Ectodermal cell (in vitro differentiated cells): ENCODE data around the gene SGF29.
"Not testable (repeated sequence)": the region's sequence is repeated elsewhere in the genome, so short reads cannot be mapped to it uniquely, and the experiment has no call there.

Source experiments
- H3K27ac ChIP-seq: 2 replicates; pipeline ENCODE4 v1.7.0; 2013; ENCODE audit warnings: mild to moderate bottlenecking, low read depth, low read length; ENCODE audit not compliant: insufficient read depth, poor library complexity, severe bottlenecking
- H3K27me3 ChIP-seq: 2 replicates; pipeline ENCODE4 v1.7.0; 2013; ENCODE audit warnings: mild to moderate bottlenecking, low read length; ENCODE audit not compliant: insufficient read depth, control insufficient read depth, poor library complexity, severe bottlenecking
- H3K36me3 ChIP-seq: one replicate; pipeline ENCODE4 v1.7.0; 2013; ENCODE audit warnings: low read length; ENCODE audit not compliant: control insufficient read depth, insufficient read depth
- H3K4me1 ChIP-seq: one replicate; pipeline ENCODE4 v1.7.0; 2013; ENCODE audit warnings: low read length; ENCODE audit not compliant: control insufficient read depth, insufficient read depth
- H3K4me3 ChIP-seq: 2 replicates; pipeline ENCODE4 v1.7.0; 2013; ENCODE audit warnings: low read depth, low read length, control low read depth; ENCODE audit not compliant: insufficient read depth
- H3K9me3 ChIP-seq: 2 replicates; pipeline ENCODE4 v1.7.0; 2013; ENCODE audit warnings: mild to moderate bottlenecking, low read length, moderate library complexity; ENCODE audit not compliant: control insufficient read depth
- WGBS, 2 experiments: methylation state at CpG; one replicate each; pipeline ENCODE4 v1.1.7; 2013; ENCODE audit warnings: missing lambda C conversion rate in 2 of 2; 5-methylcytosine and 5-hydroxymethylcytosine counted together

The SGF29 gene

DNA sequence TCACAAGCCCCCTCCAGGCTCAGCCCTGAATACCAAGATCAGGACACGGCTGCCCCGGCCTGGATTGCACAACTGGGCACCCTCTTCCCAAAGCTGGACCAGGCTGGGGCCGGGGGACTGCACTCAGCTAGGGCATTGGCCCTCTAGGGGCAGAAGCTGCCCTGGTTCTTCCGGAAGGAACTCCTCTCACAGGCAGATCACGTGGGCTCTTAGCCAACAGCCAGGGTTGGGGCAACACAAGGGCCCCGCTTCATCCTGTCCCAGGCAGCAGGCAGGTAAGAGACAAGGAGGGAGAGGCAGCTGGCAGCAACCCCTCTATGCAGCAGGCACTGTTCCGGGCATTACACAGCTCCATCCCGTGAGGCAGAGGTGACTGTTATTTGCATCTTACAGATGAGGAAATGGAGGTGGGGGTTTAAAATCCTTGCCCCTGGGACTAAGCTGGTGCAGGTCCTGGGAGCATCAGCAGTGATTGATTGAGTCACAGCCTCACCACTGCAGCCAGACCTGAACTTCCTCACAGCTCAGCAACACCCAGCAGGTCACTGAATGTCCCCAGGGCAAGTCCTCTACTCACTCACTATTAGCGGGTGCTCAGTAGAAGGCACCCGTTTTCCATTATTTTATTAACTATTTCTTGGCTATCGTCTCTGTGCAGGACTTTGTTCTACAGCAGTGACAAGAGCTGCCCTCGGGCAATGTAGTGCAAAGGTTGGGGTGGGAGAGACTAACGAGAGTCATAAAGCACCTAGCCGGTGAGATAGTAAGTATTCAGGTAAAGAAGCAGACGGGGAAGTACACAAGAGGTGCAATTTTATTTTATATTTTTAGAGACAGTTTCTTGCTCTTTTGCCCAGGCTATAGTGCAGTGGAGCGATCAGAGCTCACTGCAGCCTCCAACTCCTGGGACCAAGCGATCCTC lies 58.9 kb downstream of the SGF29 start:
- not testable (repeated sequence) for H3K4me3 ChIP-seq, H3K9me3 ChIP-seq, H3K27me3 ChIP-seq, H3K4me1 ChIP-seq, H3K27ac ChIP-seq, H3K36me3 ChIP-seq
- no CpG with 5 or more reads among the region's 17 CpGs for WGBS, 2 experiments

DNA sequence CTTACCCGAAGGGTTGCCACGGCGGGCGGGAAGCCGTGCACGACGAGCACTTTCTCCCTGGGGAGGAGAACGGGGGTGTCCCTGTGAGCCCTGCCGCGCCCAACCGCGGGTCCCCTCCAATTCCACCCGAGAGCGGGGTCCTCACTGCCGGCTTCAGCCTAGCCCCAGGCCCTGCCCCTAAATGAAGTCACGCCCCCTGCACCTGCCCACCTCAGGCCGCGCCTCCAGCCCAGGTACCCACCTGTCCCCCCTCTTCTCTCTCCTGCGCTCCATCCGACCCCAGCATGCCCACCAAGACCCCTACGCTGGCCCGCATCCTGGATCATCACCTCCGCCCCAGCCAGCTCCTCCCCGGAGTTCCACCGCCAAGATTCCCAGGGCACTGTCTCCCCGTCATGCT lies 60.2 kb downstream of the SGF29 start:
- not testable (repeated sequence) for H3K27ac ChIP-seq, H3K4me3 ChIP-seq, H3K4me1 ChIP-seq, H3K9me3 ChIP-seq, H3K36me3 ChIP-seq, H3K27me3 ChIP-seq
- no CpG with 5 or more reads among the region's 26 CpGs for WGBS, 2 experiments

DNA sequence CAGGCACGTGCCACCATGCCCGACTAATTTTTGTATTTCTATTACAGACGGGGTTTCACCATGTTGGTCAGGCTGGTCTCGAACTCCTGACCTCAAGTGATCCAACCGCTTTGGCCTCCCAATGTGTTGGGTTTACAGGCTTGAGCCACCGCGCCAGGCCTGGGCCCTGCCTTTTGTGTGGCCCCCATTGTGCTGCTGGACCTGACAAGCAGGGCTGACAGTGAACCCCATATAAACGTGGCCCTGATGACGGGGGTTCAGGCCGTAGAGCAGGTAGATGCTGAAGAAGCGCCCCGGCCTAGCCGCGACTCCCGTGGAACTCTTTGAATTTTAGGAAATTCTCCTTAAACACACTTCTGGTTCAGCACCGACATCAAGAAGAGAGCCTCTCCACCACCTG lies 60.8 kb downstream of the SGF29 start:
- H3K9me3 ChIP-seq, H3K4me1 ChIP-seq, H3K27ac ChIP-seq, H3K36me3 ChIP-seq, H3K27me3 ChIP-seq, H3K4me3 ChIP-seq: not testable (repeated sequence)
- WGBS, 2 experiments = 88 to 94% methylated on average over 5 to 6 of the region's 16 CpGs

DNA sequence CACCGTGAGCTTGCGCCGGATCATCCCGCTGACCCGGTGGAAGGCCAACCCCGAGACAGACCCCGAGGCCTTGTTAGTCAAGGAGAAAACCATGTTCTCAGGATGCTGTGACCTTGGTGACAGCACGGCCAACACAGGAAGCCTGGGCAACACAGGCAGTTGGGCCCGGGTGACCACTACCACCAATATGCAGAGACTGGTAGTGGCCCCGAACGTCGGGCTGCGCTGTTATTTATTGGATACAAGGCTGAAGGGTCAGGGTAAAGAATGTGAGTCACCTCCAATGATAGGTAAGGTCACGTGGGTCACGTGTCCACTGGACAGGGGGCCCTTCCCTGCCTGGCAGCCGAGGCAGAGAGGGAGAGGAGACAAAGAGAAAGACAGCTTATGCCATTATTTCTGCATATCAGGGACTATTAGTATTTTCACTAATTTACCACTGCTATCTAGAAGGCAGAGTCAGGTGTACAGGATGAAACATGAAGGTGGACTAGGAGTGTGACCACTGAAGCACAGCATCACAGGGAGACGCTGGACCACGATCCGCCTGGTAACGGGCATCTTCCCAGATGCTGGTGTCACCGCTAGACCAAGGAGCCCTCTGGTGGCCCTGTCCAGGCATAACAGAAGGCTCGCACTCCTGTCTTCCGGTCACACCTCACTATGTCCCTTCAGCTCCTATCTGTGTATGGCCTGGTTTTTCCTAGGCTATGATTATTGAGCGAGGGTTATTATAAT lies 61.9 kb downstream of the SGF29 start:
- 60 to 62% methylated on average over 13 to 14 of the region's 24 CpGs for WGBS, 2 experiments

DNA sequence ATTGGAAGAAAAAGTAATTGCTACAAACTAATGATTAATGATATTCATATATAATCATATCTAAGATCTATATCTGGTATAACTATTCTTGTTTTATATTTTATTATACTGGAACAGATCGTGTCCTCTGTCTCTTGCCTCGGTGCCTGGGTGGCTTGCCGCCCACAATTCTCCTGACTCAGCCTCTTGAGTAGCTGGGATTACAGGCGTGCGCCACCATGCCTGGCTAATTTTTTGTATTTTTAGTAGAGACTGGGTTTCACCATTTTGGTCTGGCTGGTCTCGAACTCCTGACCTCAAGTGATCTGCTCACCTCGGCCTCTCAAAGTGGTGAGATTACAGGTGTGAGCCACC lies 62.5 kb downstream of the SGF29 start:
- not testable (repeated sequence) for H3K9me3 ChIP-seq, H3K4me1 ChIP-seq, H3K27ac ChIP-seq, H3K4me3 ChIP-seq, H3K36me3 ChIP-seq, H3K27me3 ChIP-seq
- WGBS, 2 experiments = 93 to 94% methylated on average over 7 of the region's 7 CpGs

More for the DNA sequence above, 61.9 kb downstream of the SGF29 start:
- not testable (repeated sequence) for H3K27me3 ChIP-seq, H3K4me1 ChIP-seq, H3K4me3 ChIP-seq, H3K27ac ChIP-seq, H3K9me3 ChIP-seq, H3K36me3 ChIP-seq

DNA sequence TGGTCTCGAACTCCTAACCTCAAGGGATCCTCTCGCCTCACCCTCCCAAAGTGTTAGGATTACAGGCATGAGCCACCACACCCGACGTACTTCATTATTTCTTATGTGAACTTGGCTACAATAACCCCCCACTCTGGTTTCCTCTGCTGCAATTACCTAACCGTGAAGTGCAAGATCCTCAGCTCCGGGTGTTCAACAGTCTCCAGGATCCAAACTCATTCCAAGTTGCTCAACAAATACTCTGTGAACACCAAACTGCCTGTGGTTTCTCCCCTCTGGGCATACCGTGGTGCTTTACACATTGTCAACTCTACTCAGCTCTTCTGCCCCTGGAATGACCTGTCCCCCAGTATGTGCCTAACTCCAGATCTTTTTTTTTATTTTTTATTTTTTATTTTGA lies 62.9 kb downstream of the SGF29 start:
- 89 to 93% methylated on average over 7 of the region's 7 CpGs for WGBS, 2 experiments
- no peaks in the 10 kb centered on the region for H3K36me3 ChIP-seq
- H3K9me3 ChIP-seq = no peaks in the 10 kb centered on the region

DNA sequence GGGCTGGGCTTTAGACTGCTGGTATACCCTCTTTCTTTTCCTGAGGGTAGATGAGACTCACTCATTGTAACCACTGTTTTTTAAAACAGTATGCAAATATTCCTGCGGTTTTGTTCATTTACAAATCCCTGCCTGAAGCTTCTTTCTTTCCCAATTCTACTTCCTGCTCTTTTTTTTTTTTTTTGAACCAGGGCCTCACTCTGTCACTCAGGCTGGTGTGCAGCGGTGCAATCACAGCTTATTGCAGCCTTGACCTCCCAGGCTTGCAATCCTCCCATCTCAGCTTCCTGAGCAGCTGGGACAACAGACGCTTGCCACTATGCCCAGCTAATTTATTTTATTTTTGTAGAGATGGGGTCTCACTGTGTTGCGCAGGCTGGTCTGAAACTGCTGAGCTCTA lies 64.2 kb downstream of the SGF29 start:
- H3K27ac ChIP-seq = no peak overlapping the region
- H3K27me3 ChIP-seq = no peaks in the 10 kb centered on the region
- WGBS, 2 experiments = 57 to 58% methylated on average over 4 of the region's 4 CpGs
- H3K4me3 ChIP-seq = no peak overlapping the region
- H3K9me3 ChIP-seq = no peaks in the 10 kb centered on the region
- H3K36me3 ChIP-seq = no peaks in the 10 kb centered on the region
- H3K4me1 ChIP-seq = peaks cover 8% of the 10 kb centered on the region

More for the DNA sequence above, 62.9 kb downstream of the SGF29 start:
- Histone ChIP-seq H3K4me1 (peaks cover 6% of the 10 kb centered on the region), H3K27me3 (no peaks in the 10 kb centered on the region), H3K27ac (no peak overlapping the region), H3K4me3 (no peak overlapping the region)

DNA sequence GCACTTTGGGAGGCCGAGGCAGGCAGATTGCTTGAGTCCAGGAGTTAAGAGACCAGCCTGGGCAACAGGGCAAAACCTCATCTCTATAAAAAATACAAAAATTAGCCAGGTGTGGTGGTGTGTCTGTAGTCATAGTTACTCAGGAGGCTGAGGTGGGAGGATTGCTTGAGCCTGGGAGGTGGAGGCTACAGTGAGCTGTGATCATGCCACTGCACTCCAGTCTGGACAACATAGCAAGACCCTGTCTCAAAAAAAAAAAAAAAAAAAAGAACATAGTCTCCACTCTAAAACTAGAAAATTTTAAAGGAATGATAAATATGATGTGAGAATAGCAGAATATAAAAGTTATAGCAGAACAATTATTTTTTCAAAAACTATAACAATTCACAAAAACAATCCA lies 66.6 kb downstream of the SGF29 start:
- 96% methylated on average over 1 of the region's 1 CpG for WGBS, 2 experiments
- H3K27ac ChIP-seq = not testable (repeated sequence)

DNA sequence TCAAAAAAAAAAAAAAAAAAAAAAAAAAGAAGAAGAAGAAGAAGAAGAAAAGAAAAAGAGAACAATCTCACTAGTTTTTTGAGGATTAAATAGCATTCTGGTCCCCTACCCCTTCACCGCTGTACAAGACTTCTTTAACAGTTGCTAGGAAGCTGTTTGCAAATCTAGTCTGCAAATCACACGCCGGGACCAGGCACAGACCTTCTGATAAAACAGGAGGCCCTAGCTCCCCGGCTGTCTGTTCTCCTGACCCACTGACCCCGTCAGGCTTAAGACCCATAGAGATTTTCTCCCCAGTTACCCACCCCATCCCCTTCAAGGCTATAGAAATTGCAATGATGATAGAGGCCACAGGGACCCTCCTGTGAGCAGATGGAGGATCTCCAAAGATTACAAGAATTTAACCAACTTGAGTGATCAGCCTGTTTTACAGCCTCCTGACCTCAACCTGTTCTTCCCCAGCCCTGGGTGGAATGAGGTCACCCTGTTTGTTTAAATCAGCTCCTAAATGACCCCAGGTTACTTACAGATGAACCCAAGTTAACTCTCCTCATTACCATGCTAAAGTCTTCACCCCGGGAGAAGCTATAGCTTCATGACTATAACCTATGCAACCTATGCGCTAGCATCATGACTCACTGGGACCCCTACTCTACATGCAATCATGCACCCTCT lies 67.9 kb downstream of the SGF29 start:
- Histone ChIP-seq H3K36me3 (no peaks in the 10 kb centered on the region), H3K4me3 (no peak overlapping the region), H3K4me1 (peaks cover 8% of the 10 kb centered on the region), H3K27ac (no peak overlapping the region), H3K9me3 (no peaks in the 10 kb centered on the region), H3K27me3 (no peaks in the 10 kb centered on the region)
- WGBS, 2 experiments = 70 to 77% methylated on average over 7 of the region's 7 CpGs

More for the DNA sequence above, 66.6 kb downstream of the SGF29 start:
- H3K9me3 ChIP-seq, H3K4me3 ChIP-seq, H3K27me3 ChIP-seq, H3K4me1 ChIP-seq, H3K36me3 ChIP-seq: not testable (repeated sequence)

DNA sequence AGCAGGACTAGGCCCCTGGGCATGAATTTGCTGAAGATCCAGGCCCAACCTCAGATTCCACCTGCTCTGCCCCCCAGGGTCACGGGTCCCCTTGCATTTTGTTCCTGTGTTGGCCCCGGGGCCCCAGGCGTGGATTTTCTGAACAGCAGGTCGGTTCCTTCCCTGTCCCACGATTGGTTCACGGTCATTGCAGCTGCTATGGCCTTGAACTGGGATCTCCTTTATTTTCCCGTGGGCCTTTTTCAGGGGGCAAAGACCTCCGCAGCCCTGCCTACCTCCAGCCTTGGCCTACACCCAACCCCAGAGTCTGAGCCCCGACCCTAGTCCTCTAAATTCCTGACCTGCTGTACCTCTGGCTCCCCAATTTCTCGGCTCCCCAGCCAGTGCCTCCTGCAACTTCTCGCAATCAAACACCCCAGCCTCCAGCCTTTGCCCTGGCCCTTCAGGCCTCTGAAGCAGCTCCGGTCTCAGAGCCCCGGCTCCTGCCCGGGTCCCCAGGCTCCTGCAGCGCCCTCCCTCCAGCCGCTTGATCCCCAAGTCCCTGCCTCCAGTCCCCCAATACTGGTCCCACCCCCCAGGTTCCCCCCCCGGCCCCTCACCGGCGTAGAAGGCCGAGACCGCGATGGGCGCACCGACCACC lies 68.9 kb downstream of the SGF29 start:
- not testable (repeated sequence) for H3K9me3 ChIP-seq, H3K4me3 ChIP-seq, H3K4me1 ChIP-seq, H3K36me3 ChIP-seq, H3K27me3 ChIP-seq, H3K27ac ChIP-seq
- WGBS, 2 experiments = 94 to 96% methylated on average over 24 of the region's 24 CpGs
